ENCODE data around the gene APOE.
"Not testable (repeated sequence)": the region's sequence is repeated elsewhere in the genome, so short reads cannot be mapped to it uniquely, and the experiment has no call there.

DNA sequence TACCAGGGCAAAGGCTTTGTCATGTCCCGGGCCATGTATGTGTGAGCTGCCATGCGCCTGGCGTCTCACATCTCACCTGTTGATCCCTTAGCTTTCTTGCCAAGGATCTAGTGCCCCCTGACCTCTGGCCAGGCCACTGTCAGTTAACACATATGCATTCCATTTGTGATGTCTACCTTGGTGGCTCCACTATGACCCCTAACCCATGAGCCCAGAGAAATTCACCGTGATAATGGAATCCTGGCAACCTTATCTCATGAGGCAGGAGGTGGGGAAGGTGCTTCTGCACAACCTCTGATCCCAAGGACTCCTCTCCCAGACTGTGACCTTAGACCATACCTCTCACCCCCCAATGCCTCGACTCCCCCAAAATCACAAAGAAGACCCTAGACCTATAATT is 17.3 kb upstream of the APOE start:
- TF ChIP-seq, protein P1, sequence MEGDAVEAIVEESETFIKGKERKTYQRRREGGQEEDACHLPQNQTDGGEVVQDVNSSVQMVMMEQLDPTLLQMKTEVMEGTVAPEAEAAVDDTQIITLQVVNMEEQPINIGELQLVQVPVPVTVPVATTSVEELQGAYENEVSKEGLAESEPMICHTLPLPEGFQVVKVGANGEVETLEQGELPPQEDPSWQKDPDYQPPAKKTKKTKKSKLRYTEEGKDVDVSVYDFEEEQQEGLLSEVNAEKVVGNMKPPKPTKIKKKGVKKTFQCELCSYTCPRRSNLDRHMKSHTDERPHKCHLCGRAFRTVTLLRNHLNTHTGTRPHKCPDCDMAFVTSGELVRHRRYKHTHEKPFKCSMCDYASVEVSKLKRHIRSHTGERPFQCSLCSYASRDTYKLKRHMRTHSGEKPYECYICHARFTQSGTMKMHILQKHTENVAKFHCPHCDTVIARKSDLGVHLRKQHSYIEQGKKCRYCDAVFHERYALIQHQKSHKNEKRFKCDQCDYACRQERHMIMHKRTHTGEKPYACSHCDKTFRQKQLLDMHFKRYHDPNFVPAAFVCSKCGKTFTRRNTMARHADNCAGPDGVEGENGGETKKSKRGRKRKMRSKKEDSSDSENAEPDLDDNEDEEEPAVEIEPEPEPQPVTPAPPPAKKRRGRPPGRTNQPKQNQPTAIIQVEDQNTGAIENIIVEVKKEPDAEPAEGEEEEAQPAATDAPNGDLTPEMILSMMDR (IDR thresholded peaks at IDR 0.05), result not testable (repeated sequence)
- not testable (repeated sequence) for TF ChIP-seq POLR2A (IDR thresholded peaks at IDR 0.05)

All from uterus (tissue), 2 donors.